Forelimb muscle (tissue), 1 donor: ENCODE results near the gene SEPTIN10. TPM values are rescaled to one million over a fixed set of nuclear protein-coding genes. Genes with fewer than 3 reads are reported as not detected.
"Not testable (repeated sequence)": the region's sequence is repeated elsewhere in the genome, so short reads cannot be mapped to it uniquely, and the experiment has no call there.

Experiments
- DNase-seq: peaks from one replicate; pipeline ENCODE4 v3.0.0-alpha.2; 2013; ENCODE audit warnings: low read depth
- polyA plus RNA-seq: library from polyadenylated mRNA; unstranded; fragments of 120-200 nt; gene quantifications from one replicate; pipeline ENCODE4 v1.2.1, GENCODE V29; 2013; ENCODE audit not compliant: insufficient read length

SEPTIN10 gene
- polyA plus RNA-seq, 1 donor = 75.9 TPM

- DNase-seq = peak; percentile 41
Measured at GRCh38 chr2:109545828-109546713, 67.7 kb downstream of the SEPTIN10 start.

GRCh38 chr2:109542384-109542783, 71.4 kb downstream of the SEPTIN10 start:
- no peak for DNase-seq

- DNase-seq = no peak
Measured at GRCh38 chr2:109538546-109538945, 75.2 kb downstream of the SEPTIN10 start.

DNA sequence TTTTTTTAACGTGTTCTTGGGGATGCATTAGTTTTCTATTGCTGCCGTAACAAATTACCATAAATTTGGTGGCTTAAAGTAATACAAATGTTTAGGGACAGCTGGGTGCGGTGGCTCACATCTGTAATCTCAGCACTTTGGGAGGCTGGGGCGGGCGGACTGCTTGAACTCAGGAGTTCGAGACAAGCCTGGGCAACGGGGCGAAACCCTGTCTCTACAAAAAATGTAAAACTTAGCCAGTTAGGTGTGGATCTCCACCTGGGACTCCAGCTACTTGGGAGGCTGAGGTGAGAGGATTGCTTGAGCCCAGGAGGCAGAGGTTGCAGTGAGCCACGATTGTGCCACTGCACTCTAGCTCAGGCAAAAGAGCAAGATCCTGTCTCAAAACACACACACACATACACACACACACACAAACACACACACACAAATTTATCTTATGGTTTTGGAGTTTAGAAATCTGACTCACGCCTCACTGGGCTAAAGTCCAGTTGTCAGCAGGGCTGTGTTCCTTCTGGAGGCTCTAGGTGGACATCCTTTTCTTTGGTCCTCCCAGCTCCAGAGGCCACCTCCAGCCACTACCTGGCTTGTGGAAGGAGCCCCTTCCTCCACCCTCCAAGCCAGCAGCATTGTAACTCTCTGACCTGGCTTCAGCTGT, 76.1 kb downstream of the SEPTIN10 start:
- no peak for DNase-seq

DNA sequence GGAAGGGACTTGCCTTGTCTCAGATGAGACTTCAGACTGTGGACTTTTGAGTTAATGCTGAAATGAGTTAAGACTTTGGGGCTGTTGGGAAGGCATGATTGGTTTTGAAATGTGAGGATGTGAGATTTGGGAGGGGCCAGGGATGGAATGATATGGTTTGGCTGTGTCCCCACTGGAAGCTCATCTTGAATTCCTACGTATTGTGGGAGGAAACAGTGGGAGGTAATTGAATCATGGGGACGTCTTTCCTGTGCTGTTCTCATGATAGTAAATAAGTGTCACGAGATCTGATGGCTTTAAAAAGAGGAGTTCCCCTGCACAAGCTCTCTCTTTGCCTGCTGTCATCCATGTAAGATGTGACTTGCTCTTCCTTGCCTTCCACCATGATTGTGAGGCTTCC, 77.2 kb downstream of the SEPTIN10 start:
- DNase-seq = not testable (repeated sequence)

- DNase-seq = no peak
Measured at GRCh38 chr2:109535217-109535946, 78.4 kb downstream of the SEPTIN10 start.

DNA sequence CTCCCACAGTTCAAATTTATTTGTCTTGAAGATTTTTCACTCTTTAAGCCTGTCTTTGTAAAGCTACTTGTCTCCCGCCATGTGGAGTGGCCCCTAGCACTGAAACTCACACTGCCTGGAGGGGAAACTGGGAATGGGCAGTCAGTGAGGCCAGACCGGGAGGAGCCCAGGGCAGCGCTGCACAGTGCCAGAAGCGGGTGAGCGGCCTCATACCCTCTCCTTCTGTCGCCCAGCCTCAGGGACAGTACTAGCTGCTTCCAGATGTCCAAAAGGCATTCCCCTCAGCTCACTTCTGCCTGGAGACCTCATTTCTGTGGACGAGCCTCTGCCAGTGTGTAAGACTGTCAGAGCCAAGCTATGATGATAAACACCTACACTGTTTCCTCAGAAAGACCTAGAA, 79.9 kb downstream of the SEPTIN10 start:
- DNase-seq = no peak

GRCh38 chr2:109532728-109533076, 81.1 kb downstream of the SEPTIN10 start:
- DNase-seq = no peak

GRCh38 chr2:109531896-109532727, 81.7 kb downstream of the SEPTIN10 start:
- DNase-seq = no peak

DNA sequence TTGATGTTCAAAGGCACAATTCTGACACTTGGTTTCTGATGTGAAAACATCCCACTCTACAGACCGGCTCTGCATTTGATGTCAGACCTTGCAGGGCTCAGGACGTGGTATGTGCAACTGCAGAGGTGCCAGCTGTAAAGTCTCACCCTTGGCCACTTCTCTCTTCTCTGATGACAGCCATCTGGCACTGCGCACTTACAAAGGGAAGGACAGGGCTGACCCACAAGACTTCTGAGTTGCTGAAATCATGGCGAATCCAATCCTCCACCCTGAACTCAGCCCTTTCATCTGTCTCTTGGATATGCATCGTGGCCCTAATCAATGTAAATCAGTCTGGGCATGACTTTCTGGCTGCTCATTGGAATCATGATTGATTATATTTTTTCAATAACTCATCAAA, 82.5 kb downstream of the SEPTIN10 start:
- no peak for DNase-seq

GRCh38 chr2:109530712-109531111, 83.1 kb downstream of the SEPTIN10 start:
- DNase-seq = no peak

DNA sequence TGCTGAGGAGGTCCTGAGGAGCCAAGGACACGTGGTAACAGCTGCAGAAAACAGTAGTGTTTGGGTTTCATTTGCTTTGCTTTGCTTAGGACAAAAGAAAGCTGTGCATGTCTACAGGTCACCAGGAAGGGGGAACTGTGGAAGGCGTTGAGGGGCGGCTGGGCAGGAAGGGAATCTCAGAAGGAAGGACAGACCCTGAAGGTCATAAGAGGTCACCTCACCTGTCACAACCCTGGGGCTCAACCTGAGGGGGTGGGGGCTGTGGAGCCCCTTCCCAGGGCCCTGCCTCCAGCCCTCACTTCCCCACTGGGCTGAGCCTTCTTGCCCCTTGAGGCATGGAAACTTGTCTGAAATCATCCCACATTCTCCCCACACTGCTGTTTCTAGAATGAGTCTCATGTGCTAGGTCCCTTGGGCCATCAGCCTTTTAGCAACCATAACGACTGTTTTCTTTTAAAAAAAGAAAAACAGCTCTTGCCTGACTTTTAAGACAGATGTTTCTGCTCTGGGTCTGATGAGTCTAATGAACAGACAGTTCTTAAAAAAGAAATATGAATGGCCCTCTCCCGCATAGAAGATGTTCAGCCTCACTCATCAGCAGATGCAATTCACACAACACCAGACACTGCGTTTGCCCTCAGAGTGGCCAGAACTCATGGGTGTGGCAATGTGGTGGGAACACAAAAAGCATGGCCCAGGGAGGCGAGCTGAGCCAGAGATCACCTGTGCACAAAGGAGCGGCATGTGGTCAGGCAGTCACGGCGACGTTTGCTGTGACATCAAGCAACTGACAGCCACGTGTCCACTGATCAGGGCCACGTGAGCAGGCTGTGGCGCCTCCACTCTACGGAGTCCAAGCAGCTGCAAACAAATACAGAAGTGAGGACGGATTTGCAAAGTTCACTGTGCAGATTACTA, 84.0 kb downstream of the SEPTIN10 start:
- peak; percentile 6 for DNase-seq

DNA sequence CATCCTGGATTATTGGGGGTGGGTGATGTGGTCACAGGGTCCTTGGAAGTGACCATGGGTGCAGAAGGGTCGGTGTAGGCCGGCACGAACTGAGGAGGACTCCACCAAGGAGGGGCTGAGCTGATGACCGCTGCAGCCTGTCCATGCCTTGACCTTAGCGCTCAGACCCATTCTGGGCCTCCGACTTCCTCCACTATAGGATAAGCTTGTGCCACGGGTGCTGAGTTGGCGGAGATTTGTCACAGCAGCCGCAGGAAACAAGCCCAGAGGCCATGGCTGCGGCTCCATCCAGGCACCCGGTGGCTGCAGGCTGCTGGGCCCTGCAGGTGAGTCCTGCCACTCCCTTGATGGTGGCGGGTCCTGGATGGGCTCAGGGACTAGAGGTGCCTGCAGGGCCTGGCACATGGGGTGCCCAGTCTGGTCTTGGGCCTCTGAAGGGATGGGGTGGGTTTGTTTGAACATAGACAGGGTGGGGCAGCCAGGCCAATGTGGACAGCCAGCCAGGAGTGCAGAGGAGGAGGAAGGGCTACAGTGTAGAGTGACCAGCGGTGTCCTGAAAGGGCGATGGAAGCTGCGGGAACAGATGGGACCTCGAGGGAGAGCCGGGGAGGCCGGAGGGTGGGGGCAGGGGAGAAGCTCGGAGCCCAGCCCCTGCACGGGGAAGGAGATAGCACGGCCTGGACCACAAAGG, 84.8 kb downstream of the SEPTIN10 start:
- DNase-seq = no peak

GRCh38 chr2:109527846-109528705, 85.7 kb downstream of the SEPTIN10 start:
- DNase-seq = no peak

- DNase-seq = no peak
Measured at GRCh38 chr2:109527079-109527478, 86.7 kb downstream of the SEPTIN10 start.

GRCh38 chr2:109526442-109526970, 87.3 kb downstream of the SEPTIN10 start:
- DNase-seq = no peak

DNA sequence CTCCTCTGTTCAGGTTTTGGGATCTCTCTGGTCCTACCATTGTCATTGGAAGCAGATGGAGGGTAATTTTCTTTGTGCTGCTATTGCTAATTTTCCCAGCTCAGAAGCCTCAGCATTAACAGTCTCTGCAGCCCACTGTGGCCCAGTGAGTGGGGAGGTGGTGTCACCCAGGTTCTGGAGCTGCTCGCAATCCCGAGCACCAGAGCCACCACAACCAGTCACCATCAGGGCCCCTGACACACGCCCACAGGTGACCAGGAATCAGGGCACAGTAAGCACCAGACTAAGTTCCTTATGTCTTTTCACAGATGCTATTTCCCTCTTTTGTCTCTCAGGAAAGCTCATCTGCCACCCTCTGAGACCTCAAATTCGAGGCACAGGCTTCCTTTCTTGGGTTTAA, 87.9 kb downstream of the SEPTIN10 start:
- no peak for DNase-seq

DNA sequence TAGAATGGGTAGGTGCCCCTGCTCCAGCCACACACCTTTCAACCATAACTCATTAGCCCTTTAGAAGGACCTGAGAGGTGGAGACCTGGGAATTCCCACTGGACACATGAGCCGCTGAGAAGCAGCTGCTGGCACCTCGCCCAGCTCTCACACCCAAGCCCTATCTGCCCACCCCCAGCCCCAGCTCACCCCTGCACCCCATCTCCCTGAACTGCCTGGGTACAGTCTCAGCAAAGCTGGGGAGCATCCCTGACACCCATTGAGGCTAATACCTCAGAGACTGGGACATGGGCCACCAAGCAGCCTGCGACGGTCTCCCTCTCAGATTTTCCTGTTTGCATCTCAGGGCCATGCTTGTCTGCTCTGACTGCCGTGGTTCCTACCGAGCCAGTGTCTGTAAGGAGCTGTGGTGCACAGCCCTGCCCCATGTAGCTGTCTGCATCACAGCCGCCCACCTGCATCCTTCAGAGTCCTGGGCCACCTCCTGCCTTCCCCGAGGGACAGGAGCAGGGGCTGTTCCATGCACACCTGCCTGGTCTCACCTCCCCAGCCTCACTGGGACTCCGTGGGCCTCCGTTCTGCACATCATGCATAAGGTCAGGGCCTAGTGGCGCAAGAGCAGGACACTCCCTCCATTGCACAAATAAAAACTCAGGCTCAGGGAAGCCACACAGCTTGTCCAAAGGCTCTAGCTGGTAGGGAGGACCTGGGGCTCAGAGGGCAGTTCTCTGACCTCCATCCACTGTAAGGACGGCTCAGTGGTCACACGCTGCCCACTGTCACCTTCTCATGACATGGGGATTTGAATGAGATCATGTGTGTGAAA, 90.0 kb downstream of the SEPTIN10 start:
- no peak for DNase-seq
